Left kidney (tissue), 2 donors: Measurements from ENCODE around the gene CCDC191. TPM values are rescaled to one million over a fixed set of nuclear protein-coding genes. Genes with fewer than 3 reads are reported as not detected.

Experiments used
- DNase-seq: peaks from one replicate; pipeline ENCODE4 v3.0.0-alpha.2; 2013
- polyA plus RNA-seq: library from polyadenylated mRNA; unstranded; fragments of 120-200 nt; gene quantifications from one replicate; pipeline ENCODE4 v1.2.1, GENCODE V29; 2013; ENCODE audit not compliant: insufficient read length

CCDC191 gene
- polyA plus RNA-seq, 1 donor: 31.1 TPM

GRCh38 chr3:114060906-114061655 is 4.8 kb upstream of the CCDC191 start:
- no peak for DNase-seq

DNA sequence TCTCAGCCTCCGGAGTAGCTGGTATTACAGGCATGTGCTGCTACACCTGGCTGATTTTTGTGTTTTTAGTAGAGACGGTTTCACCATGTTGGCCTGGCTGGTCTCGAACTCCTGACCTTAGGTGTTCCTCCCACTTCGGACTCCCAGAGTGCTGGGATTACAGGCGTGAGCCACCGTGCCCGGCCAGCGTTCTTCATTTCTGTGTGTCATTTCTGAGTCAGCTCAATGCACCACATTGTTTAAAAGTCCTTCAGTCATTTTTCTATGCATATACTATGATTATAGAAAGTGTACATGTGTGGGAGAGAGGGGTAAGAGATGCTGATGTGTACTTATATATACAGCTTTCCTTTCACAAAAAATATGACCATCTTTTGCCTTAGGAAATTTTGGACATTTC is 2.3 kb upstream of the CCDC191 start:
- no peak for DNase-seq

- no peak for DNase-seq
Measured at GRCh38 chr3:114057011-114057347, 653 bp upstream of the CCDC191 start.

DNA sequence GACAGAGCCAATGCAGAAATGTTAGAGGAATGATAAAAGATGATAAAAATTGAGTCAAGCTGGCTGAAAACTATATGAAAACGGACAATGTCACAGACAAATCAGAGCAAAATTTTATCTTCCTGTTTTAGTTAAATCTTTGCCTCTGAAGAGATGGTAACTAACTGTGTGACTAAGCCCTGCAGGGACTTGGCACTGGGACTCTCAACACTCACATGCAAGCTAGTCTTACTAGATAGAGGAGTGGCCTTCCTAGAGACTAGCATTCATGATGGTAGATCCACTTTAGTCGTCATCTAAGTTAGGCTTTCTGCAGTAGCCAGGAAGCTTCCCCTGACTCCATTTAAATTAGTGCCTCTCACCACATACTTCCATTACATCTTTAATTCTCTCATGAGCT is 4.1 kb downstream of the CCDC191 start:
- no peak for DNase-seq

DNA sequence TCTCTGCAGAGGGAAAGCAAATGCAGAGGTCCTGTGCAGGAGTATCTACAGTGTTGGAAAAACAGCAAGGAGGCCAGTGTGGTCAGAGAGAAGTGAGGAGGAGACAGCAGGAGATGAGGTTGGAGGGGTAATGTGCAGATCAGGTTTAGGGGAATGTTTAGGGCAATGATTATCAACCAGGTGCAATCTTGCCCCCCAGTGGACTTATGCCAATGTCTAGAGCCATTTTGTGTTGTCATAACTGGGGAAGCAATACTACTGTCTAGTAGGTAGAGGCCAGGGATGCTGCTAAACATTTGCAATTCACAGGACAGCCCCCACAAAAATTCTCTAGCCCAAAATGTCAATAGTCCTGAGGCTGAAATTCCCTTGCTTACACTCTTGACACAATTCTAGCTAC is 13.1 kb downstream of the CCDC191 start:
- no peak for DNase-seq

- DNase-seq: no peak
Measured at GRCh38 chr3:114035896-114036295, 20.4 kb downstream of the CCDC191 start.

DNA sequence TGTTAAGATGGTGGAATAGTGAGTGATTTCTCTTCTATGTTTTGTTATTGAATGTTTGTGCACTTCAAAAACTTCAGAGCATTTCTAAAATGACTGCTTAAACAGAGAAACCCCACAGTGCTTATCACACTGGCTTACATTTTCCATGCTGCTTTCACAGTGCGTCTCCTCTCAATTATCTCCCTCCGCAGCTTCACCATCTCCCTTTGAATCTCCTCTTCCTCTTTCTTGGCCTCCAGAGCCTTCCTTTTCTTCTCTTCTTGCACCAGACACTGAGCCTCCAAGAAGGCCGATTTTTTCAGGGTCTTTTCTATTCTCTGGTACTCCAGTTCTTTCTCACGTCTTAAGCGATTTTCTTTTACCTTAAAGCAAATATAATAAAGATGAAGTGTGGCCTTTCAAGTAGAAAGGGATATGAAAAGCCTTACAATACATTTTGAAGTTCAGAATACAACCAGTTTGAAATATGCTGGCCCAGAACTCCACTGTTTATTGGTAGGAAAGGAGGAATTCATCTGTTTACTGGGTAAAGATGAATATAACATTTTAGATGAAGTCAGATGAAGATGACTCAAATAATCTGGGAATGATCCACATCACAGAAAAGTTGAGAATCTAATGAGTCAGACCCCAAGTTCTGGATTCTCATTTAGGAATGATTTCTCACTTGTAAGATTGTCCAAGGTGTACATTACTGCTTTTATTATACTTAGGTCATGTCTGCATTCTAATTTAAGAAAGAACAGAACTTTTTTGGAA is 21.4 kb downstream of the CCDC191 start:
- DNase-seq: no peak

DNA sequence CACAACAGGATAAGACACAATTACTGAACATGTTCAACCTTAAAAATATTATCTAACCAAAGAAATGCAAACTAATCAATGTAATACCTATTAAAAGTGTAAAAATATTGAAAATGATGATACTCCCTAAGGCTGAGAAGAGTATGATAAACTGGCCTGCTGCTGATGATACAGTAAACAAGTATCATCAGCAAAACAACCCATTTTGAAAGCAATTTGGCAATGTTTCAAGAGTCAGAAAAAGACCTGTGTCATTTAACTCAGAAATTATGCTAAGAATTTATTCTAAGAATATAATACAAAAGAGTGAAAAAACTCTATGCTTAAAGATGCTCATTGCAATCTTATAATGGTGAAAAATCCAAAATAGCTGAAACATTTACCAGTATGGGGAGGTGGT is 22.1 kb downstream of the CCDC191 start:
- no peak for DNase-seq

GRCh38 chr3:114033721-114034120 is 22.6 kb downstream of the CCDC191 start:
- no peak for DNase-seq

- no peak for DNase-seq
Measured at GRCh38 chr3:114026331-114026730, 30.0 kb downstream of the CCDC191 start.

- no peak for DNase-seq
Measured at GRCh38 chr3:114025451-114025850, 30.9 kb downstream of the CCDC191 start.

GRCh38 chr3:114022145-114022802 is 34.1 kb downstream of the CCDC191 start:
- DNase-seq: peak; percentile 37

- no peak for DNase-seq
Measured at GRCh38 chr3:114020907-114021306, 35.4 kb downstream of the CCDC191 start.

DNA sequence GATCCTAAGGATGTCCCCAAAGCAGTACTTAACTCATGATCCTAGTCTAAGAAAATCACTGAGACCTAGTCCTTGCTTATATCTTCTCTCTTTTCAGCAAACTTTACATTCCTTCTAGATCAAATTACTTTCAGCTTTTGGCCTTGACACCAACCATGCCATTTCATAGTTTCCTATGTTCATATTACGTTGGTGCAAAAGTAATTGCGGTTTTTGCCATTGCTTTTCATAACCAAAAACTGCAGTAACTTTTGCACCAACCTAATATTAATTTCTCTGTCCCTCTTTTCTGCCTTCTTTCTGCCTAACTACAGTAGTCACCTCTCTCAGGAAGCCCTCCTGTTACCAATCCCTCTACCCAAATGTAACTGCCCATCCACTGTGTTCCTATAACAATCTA is 36.8 kb downstream of the CCDC191 start:
- no peak for DNase-seq

DNA sequence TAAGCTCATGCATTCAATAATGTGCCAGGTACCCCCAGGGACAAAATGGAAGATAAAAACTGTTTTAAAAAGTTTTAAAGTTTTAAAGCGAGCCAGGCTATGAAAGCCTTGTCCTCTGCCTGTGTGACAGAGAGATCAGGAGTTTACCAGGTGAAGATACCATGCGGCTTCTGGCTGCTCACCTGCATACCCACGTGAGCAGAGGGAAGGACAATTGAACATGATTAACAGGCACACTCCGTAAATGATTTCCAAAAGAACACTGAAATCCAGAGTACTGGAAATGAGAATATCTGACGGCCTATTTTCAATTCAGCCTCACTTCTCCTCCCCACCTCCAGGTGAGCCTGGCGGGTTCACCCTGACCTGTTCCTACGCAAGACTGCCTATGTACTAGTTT is 42.1 kb downstream of the CCDC191 start:
- DNase-seq: no peak

DNA sequence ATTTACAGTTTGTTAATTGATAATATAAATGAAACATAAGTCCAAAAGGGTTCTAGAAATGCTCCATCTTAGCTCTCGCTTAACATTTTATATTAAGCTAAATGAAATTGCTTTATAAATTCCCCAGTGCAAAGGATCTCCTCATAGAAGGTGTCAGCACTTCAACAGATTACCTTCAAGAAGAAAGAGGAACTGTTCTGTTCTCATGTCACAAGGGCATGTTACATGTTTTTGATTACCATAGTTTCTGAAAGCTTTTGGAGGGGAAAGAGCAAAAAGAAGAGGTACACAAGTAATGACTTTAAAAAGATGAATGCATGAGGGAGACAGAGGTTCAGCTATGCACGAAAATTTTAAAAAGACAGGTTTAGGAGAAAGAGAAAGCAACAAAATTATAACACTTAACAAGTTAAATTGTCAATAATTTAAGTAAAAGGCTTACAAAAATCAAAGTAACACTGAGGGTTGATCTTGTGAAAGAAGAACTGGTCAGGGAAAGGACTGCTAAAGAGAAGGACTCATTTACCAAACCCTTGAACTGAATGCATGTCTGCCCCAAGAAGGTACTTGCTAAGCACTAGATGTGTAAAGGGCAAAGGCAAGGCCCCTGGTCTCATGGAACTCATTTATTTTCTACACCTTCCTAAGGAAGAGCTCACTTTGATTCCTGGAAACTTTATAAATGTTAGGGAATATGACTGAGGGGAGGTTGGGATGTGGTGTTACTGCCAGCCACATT is 45.1 kb downstream of the CCDC191 start:
- DNase-seq: no peak

DNA sequence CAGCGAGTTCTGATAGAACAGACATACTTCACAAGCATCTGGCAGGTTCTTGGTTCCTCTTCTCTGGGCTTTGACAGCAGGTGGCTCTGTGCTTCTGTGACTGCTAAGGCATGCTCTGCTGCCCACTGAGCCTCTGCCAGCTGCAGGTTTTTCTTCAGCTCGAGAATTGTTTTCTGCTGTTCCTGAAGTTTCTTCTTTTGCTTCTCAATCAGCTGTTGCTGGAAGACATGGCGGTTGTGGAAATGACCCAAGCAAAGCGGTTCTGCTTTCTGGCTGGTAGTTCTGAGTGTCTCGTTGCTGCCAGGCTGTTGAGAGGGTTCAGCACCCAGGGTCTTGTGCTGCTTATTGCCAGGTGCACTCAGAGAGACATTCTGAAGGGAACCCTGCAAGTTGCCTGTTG is 50.8 kb downstream of the CCDC191 start:
- DNase-seq: no peak

GRCh38 chr3:113985541-113985940 is 70.8 kb downstream of the CCDC191 start:
- no peak for DNase-seq

GRCh38 chr3:113983544-113983943 is 72.8 kb downstream of the CCDC191 start:
- no peak for DNase-seq

DNA sequence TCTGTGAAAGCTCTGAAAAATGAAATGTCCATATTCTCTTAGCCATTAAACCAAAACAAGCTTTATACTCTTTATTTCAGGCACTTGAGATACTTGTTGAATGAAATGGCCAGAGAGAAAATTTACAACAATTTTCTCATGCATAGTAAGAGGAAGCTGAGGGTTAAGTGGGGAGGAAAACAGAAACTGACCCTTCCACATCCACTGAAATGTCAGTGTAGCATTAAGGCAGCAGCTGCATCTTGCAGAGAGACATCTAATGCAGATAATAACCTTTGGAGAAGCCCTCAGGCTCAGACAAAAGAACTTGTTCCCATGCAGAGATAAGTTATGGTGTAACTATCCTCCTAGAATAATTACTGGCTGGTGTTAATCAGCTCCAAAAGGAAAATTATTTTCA is 74.5 kb downstream of the CCDC191 start:
- peak; percentile 1 for DNase-seq

DNA sequence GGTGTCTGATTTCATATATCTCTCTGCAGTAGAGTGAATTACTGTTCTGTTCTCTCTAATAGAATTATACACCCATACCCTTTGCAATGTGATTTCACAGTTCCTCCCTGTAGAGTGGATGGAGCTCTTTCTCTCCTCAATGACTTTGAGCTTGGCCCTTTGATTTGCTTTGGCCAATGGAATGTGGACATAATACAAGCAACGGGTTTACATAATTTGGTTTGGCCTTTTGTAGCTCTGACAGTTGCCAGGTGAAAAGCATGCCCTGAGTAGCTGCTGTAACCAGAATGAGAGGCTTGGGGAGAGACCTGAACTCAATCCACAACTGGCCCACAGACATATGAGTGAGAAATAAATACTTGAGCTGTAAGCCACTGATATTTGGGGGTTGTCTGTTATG is 76.4 kb downstream of the CCDC191 start:
- DNase-seq: no peak

DNA sequence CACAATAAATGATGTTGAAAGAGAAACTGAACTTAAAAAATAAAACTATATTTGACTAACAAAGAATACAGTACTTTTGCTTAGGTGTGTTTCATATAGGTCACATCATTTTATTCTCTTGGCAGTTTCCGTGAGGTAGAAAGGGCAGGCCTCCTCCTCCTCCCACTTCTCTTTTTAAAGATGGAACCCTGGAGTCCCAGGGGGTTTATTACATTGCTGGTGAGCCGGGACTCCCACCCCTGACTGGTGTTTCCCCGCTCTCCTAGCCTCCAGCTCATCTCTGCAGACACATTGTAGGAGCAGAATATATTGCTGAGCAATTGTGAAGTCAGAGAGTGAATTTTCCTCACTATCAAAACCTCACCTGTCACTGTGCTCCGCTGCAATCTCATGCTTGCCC is 78.5 kb downstream of the CCDC191 start:
- DNase-seq: no peak

DNA sequence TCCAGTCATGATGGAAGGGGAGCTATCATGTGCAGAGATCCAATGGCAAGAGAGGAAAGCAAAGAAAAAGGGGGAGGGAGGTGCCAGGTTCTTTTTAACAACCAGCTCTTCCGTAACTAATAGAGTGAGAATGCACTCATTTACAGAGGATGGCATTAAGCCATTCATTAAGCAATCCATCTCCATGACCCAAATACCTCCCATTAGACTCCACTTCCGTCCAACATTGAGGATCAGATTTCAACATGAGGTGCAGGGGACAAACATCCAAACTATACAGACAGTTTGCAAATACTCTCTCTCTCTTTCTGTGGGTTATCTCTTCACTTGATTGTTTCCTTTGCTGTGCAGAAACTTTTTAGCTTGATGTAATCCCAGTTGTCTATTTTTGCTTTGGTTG is 87.3 kb downstream of the CCDC191 start:
- DNase-seq: no peak
